Heart left ventricle (tissue), 16 donors: Measurements from ENCODE around the gene AGPAT3. TPM values are rescaled to one million over a fixed set of nuclear protein-coding genes. Genes with fewer than 3 reads are reported as not detected.

ENCODE experiments used
- ATAC-seq, 4 donors: fragments of 200-7000 bp; cut with Tn5 transposase; one replicate each; pipeline ENCODE4 v1.9.1; 2020 to 2022; ENCODE audit warnings: moderate library complexity in 4 of 4, mild to moderate bottlenecking in 3 of 4, moderate number of reproducible peaks in 1 of 4
- DNase-seq, 5 donors: peaks; one replicate each; pipeline ENCODE4 v3.0.0-alpha.2; 2020
- H3K27ac ChIP-seq, 12 donors: fragments of 200-600 bp; sonication (generic) in 4 of 12; one replicate each; pipeline versions ENCODE4 v1.5.0 to v1.8.0; 2016 to 2022; ENCODE audit warnings: mild to moderate bottlenecking in 2 of 12
- H3K27me3 ChIP-seq, 9 donors: fragments of 200-600 bp; sonication (generic) in 2 of 9; one replicate each; pipeline versions ENCODE4 v1.5.1 to v1.8.0; 2016 to 2022; ENCODE audit warnings: mild to moderate bottlenecking in 3 of 9
- H3K36me3 ChIP-seq, 9 donors: fragments of 200-600 bp; sonication (generic) in 2 of 9; one replicate each; pipeline versions ENCODE4 v1.5.0 to v1.8.0; 2018 to 2022; ENCODE audit warnings: mild to moderate bottlenecking in 2 of 9
- H3K4me1 ChIP-seq, 12 donors: fragments of 200-600 bp; sonication (generic) in 4 of 12; one replicate each; pipeline versions ENCODE4 v1.5.0 to v1.8.0; 2016 to 2022; ENCODE audit warnings: mild to moderate bottlenecking in 3 of 12
- H3K4me3 ChIP-seq, 12 donors: fragments of 200-600 bp; sonication (generic) in 4 of 12; one replicate each; pipeline versions ENCODE4 v1.5.0 to v1.8.0; 2017 to 2022; ENCODE audit warnings: mild to moderate bottlenecking in 9 of 12, moderate library complexity in 4 of 12
- H3K9me3 ChIP-seq, 12 donors: fragments of 200-600 bp; sonication (generic) in 4 of 12; one replicate each; pipeline versions ENCODE4 v1.5.0 to v1.8.0; 2016 to 2022; ENCODE audit warnings: mild to moderate bottlenecking in 1 of 12
- CTCF ChIP-seq, 12 donors: fragments of 200-600 bp; sonication (generic) in 4 of 12; IDR thresholded peaks; one replicate each; pipeline versions ENCODE4 v1.5.0 to v1.8.0; 2018 to 2022; ENCODE audit warnings: antibody characterized with exemption in 12 of 12, mild to moderate bottlenecking in 5 of 12
- POLR2A ChIP-seq, 2 donors: fragments of 450-650 bp; IDR thresholded peaks; one replicate each; pipeline ENCODE4 v1.6.1; 2017; ENCODE audit warnings: antibody characterized with exemption in 2 of 2, mild to moderate bottlenecking in 2 of 2, moderate library complexity in 2 of 2
- WGBS, 4 donors: extraction: QIAGEN DNeasy Blood & Tissue Kit in 2 of 4; methylation state at CpG; one replicate each; pipeline versions ENCODE4 v1.1.5 to v1.1.7; 2013 to 2018; 5-methylcytosine and 5-hydroxymethylcytosine counted together
- intact Hi-C, 10 donors: fragments of 100-400 bp; cut with DNase I; formaldehyde crosslinking; loops; one replicate each; pipeline versions ENCODE4 v1.11.1 to v1.14.2; 2022
- polyA plus RNA-seq, 2 donors: library from polyadenylated mRNA; stranded (reverse); fragments of 200-250 nt; gene quantifications; one replicate each; pipeline ENCODE4 v1.2.3, GENCODE V29; 2013
- total RNA-seq, 9 donors: library from RNA; depleted of rRNA in 2 of 9; stranded (reverse); fragments of >200 nt in 2 of 9; fragmentation: NEBNext Ultra II Directional in 3 of 9; extraction: Animal tissue kit (Norgen Biotek cat#: 25700) in 3 of 9; gene quantifications; one replicate each; pipeline versions ENCODE4 v1.1.0 to v1.2.4, GENCODE V29; 2016 to 2023
- donor health status: ischemic (EF 13 %, LVEDD 7.1; RV severe dilation, severe dysfunction).
- donor health status: healthy with polysubstance abuse.
- donor health status: DM: no; HTN: yes; CAD: no.
- donor health status: DM: no; HTN: no; CAD: no.
- donor health status: ischemic (EF 25% LVEDD 6.9; RV normal size, moderate dysfunction).
- donor health status: ischemic (EF 25% LVEDD 5.7; RV mildly dilated, moderate dysfunction).
- donor health status: healthy.
- donor health status: DM: yes; HTN: yes; CAD: no.
- donor health status: ischemic (EF 35%, LVEDD 5.7; RV mildly dilated, moderate dysfunction).
- donor health status: nonischemic (EF 11% LVEDD 7.7; RV severe dilation, severe dysfunction).
- donor health status: DM: yes; HTN: yes; CAD: no.
- donor health status: PGD.
- donor health status: ischemic (EF 29% LVEDD 5.4; RV normal size, mild dysfunction).
- donor health status: nonischemic (EF 23%, LVEDD 6.1; RV moderate dilation, normal function).

AGPAT3 gene
- total and polyA plus RNA-seq, 11 donors: 26.6 to 86.0 (median 64.5) TPM

- Histone ChIP-seq H3K4me3 (no peak overlapping the region), H3K9me3 (peaks cover 0 to 16% (median 9%) of the 10 kb centered on the region in 12 donors), H3K27ac (no peak overlapping the region), H3K27me3 (no peaks in the 10 kb centered on the region), H3K4me1 (peaks cover 0 to 34% (median 6%) of the 10 kb centered on the region in 12 donors), H3K36me3 (peaks cover 0 to 24% (median 0%) of the 10 kb centered on the region in 9 donors)
- 77 to 81% (median 79%) methylated on average over 7 of the region's 7 CpGs for WGBS, 4 donors
- intact Hi-C loops: loop anchor here in 1 of 10 donors (10.0 kb wide), 1 partner anchor 95 kb away; no protein-coding TSS in a partner anchor
- no peak for ATAC-seq
- no peak for DNase-seq
- TF ChIP-seq CTCF (IDR thresholded peaks at IDR 0.05) (no peak), POLR2A (IDR thresholded peaks at IDR 0.05) (no peak)
Measured at GRCh38 chr21:43949499-43950208, 84.6 kb downstream of the AGPAT3 start.

DNA sequence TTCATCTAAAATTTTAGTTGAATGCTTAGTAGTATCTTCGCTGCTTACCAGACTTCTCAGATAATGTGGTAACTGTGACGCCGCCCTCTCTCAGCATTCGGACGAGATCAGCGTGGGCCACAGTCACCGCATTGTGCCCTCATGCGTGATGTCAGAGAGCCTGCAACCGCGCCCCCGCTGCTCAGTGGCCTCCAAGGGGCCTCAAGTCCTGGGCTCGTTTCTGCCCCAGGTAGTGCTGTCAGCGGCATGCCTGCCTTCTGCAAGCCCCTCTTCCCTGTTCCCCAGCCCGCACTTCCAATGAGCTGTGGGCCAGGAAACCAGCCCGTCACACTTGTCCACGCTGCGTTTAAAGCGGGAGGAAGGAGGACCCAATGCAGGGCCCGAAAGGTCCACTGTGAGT is 85.5 kb downstream of the AGPAT3 start:
- Histone ChIP-seq H3K36me3 (peaks cover 0 to 24% (median 0%) of the 10 kb centered on the region in 9 donors), H3K4me1 (peaks cover 0 to 29% (median 6%) of the 10 kb centered on the region in 12 donors), H3K4me3 (no peak overlapping the region), H3K27ac (no peak overlapping the region), H3K27me3 (no peaks in the 10 kb centered on the region), H3K9me3 (peaks cover 0 to 16% (median 9%) of the 10 kb centered on the region in 12 donors)
- TF ChIP-seq POLR2A (IDR thresholded peaks at IDR 0.05) (no peak), CTCF (IDR thresholded peaks at IDR 0.05) (no peak)
- 90 to 92% (median 90%) methylated on average over 19 of the region's 19 CpGs for WGBS, 4 donors
- intact Hi-C loops: loop anchor here in 1 of 10 donors (10.0 kb wide), 1 partner anchor 96 kb away; no protein-coding TSS in a partner anchor
- no peak for DNase-seq
- ATAC-seq: no peak

DNA sequence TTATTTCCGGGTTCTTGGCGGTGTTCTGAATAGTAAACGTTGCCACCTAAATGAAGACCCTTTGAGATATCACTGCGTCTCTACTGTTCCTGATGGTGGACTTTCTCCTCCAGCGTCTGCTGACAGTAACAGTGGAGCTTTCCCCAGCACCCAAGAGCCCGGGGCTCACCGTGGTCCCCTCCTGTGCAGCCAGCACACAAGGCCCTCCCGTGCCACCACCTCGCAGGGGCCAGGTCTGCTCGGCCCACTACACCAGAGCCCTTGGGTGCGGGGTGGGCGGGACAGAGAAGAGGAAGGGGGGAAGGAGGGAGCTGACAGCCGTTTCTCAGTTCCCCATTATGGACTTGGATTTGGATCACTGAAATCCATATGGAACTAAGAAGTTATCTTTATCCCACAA is 85.9 kb downstream of the AGPAT3 start:
- intact Hi-C loops: loop anchor here in 1 of 10 donors (10.0 kb wide), 1 partner anchor 96 kb away; no protein-coding TSS in a partner anchor
- WGBS, 4 donors: 88 to 96% (median 90%) methylated on average over 13 of the region's 13 CpGs
- Histone ChIP-seq H3K27ac (no peak overlapping the region), H3K4me1 (peaks cover 0 to 26% (median 6%) of the 10 kb centered on the region in 12 donors), H3K27me3 (no peaks in the 10 kb centered on the region), H3K9me3 (peaks cover 0 to 16% (median 9%) of the 10 kb centered on the region in 12 donors), H3K36me3 (peaks cover 0 to 24% (median 0%) of the 10 kb centered on the region in 9 donors), H3K4me3 (no peak overlapping the region)
- TF ChIP-seq POLR2A (IDR thresholded peaks at IDR 0.05) (no peak), CTCF (IDR thresholded peaks at IDR 0.05) (no peak)
- no peak for ATAC-seq
- no peak for DNase-seq

GRCh38 chr21:43951911-43952703 is 87.1 kb downstream of the AGPAT3 start:
- no peaks in the 10 kb centered on the region for H3K27me3 ChIP-seq
- peaks cover 0 to 20% (median 0%) of the 10 kb centered on the region in 9 donors for H3K36me3 ChIP-seq
- peaks cover 0 to 16% (median 9%) of the 10 kb centered on the region in 12 donors for H3K9me3 ChIP-seq
- ATAC-seq (no peak), DNase-seq (no peak)
- TF ChIP-seq CTCF (IDR thresholded peaks at IDR 0.05): no peak
- no peak for TF ChIP-seq POLR2A (IDR thresholded peaks at IDR 0.05)
- H3K27ac ChIP-seq: peak overlapping the region in 1 of 12 donors; percentile 73
- peaks cover 0 to 38% (median 16%) of the 10 kb centered on the region in 12 donors for H3K4me1 ChIP-seq
- H3K4me3 ChIP-seq: no peak overlapping the region
- intact Hi-C loops: loop anchor here in 1 of 10 donors (10.0 kb wide), 1 partner anchor 97 kb away; no protein-coding TSS in a partner anchor
- WGBS, 4 donors: 91 to 94% (median 93%) methylated on average over 27 of the region's 27 CpGs
